Superior temporal gyrus (tissue), 1 donor: Measurements from ENCODE around the gene MAPKAPK2.

ENCODE experiments used
- DNase-seq: peaks from one replicate; pipeline ENCODE4 v3.0.0-alpha.2; 2016; ENCODE audit errors: extremely low spot score

MAPKAPK2 gene

DNA sequence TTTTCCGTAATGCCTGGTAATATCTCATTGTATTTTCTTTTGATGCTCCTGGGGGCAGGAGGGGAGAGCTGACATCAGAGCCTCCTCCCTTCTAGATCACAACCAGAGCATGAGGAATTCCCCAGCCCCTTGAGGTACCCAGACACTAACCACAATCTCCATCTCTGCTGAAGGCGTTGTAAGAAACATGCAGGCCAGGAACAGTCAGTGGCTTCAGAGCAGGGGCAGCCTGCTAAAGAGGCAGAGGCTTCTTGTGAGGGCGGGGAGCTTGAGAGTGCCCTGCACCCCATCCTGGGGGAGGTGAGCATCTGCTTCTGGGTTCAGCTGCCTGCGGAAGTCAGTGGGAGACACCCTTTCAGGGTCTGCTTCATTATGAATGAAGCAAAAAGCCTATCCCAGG, 19.0 kb downstream of the MAPKAPK2 start:
- DNase-seq: no peak

- DNase-seq: no peak
Measured at GRCh38 chr1:206704226-206704625, 19.5 kb downstream of the MAPKAPK2 start.

DNA sequence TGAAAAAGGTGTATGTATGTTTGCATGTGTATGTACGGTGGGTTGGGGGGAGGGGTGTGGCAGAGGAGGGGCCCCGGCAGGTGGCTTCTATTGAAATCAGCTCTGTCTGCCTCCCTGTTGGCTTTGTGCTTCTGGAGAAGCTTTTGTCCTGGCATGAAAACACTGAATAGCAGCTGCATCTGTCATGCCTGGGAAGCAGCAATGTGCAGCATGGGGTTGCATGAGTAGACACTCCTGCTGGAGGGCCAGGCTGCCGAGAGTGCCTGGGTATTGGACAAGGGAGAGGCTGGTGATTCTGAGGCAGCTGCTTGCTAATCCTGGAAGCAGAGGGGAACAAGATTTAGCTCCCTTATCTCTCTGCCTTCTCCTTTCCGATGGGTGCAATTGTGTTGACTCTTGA, 20.5 kb downstream of the MAPKAPK2 start:
- DNase-seq: no peak

DNA sequence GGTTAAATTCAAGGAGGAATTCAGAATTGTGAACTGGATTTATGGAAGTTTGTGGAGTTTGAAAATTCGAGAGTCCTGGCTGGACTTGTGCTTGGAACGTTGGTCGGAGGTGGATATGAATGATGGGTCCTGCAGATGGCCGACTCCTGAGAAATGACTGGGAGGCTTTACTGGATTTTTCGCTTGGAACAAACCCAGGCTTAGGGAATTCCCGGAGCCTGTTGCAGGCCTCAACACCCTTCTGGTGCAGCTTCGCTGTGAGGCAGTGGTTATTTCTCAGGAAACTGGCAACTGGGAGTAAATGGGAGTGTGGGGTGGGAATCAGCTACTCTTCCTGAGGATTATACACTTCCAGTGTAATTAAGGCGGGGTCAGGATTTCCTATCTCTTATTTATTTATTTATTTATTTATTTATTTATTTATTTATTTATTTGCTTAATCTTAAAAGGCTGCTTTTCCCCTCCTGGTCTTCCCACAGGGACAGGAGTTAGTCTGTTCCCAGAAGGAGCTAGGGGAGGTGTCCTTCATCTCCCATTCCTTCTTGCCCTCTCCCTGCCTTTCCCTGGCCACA, 21.1 kb downstream of the MAPKAPK2 start:
- no peak for DNase-seq

DNA sequence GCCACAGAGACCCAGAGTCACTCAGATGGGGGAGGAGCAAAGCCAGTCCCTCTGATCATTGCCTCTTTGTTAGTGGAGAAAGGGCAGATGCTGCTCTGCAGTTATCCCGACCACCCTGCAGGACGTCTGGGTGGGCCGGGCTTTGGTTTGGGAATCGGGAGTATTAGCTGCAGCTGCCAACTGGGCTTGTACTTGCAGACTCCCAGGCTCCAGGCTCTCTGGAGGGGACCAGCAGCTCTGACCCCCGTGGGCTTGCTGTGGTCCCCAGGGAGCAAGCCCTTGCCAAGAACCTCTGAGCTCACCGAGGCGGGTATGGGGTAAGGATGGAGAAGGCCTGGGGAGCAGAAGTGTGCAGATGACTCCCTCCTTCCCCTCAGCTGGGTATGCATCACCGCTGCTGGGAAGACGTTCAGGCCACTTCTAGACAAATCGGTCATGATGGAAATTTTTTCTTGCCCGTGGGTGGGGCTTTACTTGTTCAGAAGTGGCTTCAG, 21.6 kb downstream of the MAPKAPK2 start:
- no peak for DNase-seq

DNA sequence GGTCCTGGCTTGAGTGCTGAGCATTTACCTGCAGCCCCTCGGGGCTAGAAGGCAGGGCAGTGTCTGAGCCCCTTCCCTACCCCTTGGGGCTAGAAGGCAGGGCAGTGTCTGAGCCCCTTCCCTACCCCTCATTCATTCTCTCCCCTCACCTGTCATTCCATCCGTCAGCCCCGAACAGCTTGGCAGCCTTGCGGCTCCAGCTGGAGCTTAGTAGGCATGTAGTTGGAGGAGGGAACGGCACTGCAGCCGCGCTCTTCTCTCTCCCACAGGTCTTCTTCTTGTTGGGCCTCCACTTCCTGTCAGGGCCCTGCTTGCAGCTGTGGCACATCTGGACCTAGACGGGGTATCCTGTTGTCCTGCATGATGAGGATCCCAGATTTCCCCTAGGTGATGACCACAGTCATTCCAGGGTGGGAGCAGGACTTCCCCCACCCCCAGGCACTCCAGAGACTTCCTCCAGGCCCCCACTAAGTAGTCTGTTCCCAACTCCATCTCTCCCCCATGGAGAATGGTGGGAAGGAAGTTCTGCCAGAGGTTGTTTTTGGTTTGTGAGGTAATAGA, 22.2 kb downstream of the MAPKAPK2 start:
- DNase-seq: no peak

DNA sequence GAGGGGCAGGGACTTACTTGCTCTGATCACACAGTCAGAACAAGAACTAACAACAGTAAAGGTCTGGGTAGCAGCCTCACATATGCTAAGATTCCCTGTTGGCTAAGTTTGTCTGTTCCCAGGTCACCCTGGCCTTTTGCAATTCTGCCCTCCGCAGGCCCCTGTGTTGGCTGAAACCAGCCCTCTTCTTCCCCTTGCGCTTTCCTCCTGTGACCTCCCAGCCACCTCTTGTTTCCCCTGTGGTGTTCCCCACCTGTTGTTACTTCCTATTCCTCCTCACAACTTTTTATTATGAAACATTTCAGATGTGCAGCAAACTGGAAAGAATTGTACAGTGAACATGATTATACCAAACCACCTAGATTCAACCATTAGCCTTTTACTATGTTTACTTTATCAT, 23.4 kb downstream of the MAPKAPK2 start:
- DNase-seq: no peak

DNA sequence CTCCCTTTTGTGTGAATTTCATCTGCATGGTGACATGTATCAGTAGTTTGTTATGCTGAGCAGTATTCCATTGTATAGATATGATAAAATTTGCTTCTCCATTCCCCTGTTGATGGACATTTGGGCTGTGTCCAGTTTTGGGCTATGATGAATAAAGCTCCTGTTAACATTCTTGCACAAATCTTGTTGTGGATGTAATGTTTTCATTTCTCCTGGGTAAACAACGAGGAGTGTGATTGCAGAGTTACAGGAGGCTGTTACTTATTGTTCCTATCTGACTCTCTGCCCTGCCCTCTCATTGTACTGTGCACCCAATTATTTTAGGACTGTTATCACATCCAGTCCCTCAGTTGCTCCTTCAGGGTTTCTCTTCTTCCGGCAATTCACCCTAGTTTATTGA, 24.2 kb downstream of the MAPKAPK2 start:
- no peak for DNase-seq

GRCh38 chr1:206709322-206709721, 24.6 kb downstream of the MAPKAPK2 start:
- DNase-seq: no peak

DNA sequence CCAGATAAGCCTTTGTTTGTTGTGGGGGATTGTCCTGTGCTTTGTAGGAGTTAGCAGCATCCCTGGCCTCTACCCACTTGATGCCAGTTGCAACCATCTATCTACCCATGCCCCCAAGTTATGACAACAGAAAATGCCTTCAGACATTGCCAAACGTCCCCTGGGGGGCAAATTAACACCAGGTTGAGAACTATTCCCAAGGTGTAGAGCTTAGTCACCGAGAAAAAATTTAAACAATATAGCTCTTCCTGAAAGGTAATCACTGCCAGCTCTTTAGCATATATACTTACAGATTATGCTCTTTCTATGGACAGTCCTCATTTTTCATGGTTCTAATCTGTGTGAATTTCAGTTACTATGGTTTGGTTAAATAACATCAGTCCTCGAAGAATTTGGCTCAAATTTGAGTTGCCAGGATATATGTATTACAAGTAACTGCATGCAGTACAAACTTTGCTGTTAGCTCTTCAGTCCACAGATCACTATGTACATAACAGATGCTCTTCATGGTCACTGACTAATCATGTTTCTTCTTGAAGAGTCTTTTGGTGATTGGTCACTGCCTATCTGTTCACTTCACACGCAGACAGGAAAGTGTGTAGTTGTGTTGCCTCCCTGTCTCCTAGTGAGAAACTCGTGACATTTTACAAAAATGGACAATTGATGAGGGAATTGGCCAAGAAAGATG, 25.2 kb downstream of the MAPKAPK2 start:
- DNase-seq: no peak

GRCh38 chr1:206710460-206710823, 25.7 kb downstream of the MAPKAPK2 start:
- no peak for DNase-seq

GRCh38 chr1:206713070-206713469, 28.4 kb downstream of the MAPKAPK2 start:
- no peak for DNase-seq

DNA sequence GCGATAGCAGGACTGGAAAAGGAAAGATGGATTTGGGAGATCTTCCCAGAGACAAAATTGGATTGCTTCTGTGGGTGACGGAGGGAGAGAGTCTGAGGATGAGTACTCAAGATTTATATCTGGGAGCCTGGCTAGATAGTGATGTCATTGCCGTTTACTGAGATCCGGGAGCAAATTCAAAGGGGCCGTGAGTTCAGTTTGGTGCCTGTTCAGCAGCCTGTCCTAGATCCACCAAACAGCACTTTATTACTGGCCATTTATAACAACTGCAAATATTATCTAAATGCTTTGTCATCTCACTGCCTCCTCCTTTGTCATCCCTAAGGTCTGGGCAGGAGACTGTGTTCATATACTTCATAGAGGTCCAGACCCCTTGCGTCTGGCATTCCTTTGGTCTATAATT, 29.2 kb downstream of the MAPKAPK2 start:
- DNase-seq: no peak

DNA sequence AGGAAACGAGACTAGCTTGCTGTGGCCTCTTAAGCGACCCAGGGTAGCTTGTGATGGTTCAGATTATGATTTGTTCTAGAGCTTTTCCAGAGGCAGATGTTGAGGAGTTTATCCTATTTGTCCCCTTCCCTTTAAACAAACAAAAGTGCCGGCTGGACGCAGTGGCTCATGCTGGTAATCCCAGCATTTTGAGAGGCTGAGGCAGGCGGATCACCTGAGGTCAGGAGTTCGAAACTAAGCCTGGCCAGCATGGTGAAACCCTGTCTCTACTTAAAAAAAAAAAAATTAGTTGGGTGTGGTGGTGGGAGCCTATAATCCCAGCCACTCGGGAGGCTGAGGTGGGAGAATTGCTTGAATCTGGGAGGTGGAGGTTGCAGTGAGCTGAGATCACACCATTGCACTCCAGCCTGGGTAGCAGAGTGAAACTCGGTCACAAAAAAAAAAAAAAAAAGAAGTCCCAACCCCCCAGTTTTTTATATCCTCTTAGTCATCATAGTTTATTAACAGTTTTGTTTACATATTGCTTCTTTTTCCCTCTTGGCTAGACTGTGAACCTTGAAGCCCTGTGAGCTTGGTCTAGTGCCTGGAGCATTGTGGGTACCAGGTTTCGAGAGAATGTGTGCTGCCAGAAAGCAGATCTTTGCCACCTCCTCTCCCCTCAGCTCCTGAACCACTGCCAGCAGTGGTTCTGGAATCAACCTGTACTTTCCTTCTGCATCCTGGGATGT, 29.8 kb downstream of the MAPKAPK2 start:
- DNase-seq: no peak

- DNase-seq: no peak
Measured at GRCh38 chr1:206715120-206715519, 30.4 kb downstream of the MAPKAPK2 start.

DNA sequence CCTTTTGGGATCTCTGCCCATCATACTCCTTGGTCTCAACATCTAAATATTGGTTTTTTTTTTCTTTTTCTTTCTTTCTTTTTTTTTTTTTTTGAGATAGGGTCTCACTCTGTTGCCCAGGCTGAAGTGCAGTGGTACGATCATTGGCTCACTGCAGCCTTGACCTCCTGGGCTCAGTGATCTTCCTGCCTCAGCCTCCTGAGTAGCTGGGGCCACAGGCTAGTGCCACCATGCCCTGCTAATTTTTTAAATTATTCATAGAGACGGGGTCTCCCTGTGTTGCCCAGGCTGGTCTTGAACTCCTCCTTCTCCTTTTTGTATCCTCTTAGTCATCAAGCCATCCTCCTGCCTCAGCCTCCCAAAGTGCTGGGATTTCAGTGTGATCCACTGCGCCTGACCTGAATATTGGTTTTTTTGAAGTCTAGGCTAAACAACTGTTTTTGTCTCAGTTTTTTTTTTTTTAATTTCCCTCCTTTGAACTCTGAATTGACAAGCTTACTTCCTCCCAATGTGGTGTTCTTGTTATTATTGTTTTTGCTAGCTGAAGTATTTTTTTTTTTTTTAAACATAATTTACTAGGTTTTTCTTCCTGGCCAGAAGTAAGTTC, 30.9 kb downstream of the MAPKAPK2 start:
- no peak for DNase-seq

GRCh38 chr1:206716159-206716869, 31.6 kb downstream of the MAPKAPK2 start:
- DNase-seq: no peak

DNA sequence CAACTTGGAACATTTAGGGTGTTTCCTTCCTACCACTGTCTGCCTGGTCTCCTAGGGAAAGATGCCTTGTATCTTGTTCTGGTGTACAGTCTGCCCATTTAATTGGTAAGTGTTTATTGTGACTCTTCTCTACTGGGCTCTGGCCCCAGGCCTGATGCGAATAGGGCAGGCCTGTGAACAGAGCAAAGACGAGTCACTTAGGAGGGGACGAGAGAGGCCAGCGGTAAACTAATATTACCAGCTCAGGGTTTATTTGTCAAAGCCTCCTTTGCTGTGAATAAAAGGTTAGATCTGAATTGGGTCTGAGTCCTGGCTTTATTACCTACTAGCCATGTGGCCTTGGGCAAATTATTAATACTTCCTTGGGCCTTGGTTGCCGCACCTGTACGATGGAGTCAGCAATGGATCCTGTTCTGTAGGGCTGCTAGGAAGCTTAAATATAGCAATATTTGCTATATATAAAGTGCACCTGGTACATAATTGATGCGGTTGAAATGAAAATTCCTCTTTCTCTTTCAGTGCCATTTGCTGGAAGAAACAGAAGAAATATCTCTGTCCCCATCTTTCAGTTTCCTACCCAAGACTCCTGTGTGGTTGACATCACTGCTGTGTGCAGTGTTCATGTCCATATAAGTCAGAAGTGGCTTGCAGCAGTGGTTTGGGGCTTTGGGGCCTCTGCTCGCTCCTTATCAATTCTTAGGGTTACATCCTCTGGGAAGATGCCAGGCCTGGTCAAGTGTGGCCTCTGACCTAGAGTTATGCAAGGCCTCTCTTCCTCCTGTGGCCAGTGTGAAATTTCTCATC, 32.4 kb downstream of the MAPKAPK2 start:
- no peak for DNase-seq

- no peak for DNase-seq
Measured at GRCh38 chr1:206717674-206717989, 32.9 kb downstream of the MAPKAPK2 start.

- no peak for DNase-seq
Measured at GRCh38 chr1:206719169-206719839, 34.6 kb downstream of the MAPKAPK2 start.
